ENCODE results near the gene ARL3.
A peak's percentile ranks its signal among the peaks of the same experiment; 100 is the strongest.
"Not testable (repeated sequence)": the region's sequence is repeated elsewhere in the genome, so short reads cannot be mapped to it uniquely, and the experiment has no call there.

ARL3 gene, protein sequence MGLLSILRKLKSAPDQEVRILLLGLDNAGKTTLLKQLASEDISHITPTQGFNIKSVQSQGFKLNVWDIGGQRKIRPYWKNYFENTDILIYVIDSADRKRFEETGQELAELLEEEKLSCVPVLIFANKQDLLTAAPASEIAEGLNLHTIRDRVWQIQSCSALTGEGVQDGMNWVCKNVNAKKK

DNA sequence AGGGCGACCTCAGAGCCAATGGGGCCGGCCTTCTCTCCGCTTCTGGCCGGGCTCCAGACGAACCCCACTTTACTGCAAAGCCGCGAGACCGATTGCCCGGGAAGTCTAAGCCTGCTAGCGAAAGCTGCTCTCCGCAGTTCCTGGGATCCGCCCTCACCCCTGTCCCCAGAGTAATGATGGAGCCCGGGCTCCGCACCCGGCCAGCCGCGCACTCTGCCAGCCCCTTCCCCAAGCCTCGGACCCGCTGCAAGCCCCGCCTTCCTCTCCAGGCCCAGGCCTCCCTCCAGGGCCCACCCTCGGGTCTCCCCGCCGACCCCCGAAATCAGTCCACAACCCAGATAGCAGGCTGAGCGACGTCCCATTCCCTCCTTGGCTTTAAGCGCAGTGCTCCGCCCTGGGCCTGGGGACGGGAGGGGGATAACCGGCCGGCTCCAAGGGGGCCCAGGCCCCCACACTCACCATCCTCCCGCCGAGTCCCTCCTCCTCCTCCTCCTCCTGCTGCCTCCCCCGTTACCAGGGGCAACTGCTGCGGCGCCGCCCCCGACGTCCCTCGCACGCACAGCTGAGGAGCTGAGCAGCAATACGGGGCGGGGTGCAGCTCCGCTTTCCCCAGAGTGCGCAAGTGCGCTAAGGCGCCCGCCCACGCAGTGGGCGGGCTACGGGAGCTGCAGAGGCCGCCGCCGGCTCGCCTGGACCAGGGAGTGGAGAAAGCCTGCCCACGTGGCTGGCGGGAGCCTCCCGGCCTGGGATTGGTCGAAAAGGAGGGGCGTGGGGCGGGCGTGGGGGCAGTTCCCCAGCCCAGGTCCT is at the start of gene ARL3:
Gene ARL3 (minus strand): TSS at position 584 of the 807 bp plus-strand sequence. CDS start 122 bp downstream, at position 462.
- DNase-seq, result peak; percentile 97 to 98

DNA sequence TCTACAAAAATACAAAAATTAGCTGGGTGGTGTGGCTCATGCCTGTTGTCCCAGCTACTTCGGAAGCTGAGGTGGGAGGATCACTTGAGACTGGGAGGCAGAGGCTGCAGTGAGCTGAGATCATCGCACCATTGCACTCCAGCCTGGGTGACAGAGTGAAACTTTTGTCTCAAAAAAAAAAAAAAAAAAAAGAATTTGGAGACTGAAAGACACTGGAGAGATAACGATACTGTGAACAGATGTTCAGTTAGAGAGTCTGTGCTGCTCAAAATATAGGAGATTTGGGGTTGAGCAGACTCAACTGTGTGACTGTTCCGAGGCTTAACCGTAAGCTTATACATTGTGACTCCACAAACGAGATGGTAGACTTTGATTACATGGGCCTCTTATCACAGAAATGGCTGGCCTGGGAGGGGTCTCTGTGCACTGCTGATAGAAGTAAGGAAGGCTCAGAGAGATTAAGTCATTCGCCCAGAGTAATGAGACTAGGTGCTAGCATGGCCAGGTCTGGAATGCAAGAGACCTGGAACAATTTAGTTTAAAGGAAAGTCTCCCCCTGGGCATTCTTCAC is 48.9 kb upstream of the ARL3 start:
- no peak for DNase-seq

DNA sequence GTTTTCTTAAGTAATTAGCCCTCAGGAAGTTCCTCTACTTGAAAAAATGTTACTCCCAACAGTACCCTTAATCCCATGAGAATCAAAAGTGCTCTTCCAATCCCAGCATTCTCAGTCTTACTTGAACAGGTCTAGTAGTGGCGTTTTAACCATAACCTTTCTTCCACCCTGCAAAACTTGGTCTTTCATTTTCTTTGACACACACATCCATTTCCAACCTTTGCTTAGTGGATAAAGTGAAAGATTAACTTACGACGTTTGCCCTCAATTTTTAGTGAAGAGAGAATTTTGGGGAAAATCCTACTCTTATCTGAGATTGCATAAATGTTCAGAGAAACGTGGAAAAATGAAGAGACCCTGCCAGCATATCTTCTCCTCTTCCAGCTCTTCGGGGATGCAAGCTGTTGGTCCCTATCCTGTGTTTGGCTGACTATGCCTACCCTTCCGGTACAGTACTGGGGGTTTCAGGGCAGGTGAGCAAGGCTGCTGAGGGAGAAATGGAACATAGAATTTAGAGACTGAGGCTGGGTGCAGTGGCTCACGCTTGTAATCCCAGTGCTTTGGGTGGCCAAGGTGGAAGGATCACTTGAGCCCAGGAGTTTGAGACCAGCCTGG is 48.3 kb upstream of the ARL3 start:
- DNase-seq, result no peak

DNA sequence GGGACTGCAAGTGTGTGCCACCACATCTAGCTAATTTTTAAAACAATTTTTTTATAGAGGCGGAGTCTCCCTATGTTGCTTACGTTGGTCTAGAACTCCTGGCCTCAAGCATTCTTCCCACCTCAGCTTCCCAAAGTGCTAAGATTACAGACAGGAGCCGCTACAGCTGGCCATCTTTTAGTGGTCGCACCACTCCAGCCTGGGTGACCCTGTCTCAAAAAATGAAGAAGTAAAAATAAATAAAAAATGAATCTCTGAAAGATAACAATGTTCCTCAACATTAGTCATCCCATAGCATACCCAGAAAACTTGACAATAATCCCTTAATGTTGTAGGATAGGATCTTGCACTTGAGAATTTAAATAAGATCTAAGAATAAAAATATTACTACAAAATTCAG is 47.8 kb upstream of the ARL3 start:
- no peak for DNase-seq

DNA sequence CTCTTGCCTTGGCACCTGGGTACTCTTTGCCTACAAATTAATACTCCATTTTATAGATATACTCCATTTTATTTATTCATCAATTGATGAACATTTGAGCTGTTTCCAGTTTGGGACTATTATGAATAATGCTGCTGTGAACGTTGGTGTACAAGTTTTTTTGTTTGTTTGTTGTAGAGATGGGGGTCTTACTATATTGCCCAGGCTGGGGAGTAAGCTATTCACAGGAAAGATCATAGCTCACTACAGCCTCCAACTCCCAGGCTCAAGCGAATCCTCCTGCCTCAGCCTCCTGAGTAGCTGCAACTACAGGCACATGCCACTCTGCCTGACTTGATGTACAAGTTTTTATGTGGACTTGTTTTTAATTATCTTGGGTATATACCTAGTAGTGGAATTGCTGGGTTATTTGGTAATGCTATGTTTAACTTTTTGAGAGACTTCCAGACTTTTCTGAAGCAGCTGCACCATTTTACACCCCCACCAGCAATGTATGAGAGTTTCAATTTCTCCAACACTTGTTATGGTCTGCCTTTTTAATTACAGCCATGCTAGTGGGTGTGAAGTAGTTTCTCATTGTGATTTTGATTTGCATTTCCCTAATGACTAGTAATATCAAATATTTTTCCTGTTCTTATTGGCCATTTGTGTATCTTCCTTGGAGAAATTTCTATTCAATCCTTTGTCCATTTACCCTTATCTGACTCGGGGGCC is 45.5 kb upstream of the ARL3 start:
- DNase-seq, result no peak

DNA sequence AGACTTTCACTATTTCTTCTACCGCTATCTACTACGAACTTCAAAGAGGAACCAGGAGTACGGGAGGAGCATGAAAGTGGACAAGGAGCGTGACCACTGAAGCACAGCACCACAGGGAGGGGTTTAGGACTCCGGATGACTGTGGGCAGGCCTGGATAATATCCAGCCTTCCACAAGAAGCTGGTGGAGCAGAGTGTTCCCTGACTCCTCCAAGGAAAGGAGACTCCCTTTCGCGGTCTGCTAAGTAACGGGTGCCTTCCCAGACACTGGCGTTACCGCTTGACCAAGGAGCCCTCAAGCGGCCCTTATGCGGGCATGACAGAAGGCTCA is 44.7 kb upstream of the ARL3 start:
- DNase-seq, result not testable (repeated sequence)

DNA sequence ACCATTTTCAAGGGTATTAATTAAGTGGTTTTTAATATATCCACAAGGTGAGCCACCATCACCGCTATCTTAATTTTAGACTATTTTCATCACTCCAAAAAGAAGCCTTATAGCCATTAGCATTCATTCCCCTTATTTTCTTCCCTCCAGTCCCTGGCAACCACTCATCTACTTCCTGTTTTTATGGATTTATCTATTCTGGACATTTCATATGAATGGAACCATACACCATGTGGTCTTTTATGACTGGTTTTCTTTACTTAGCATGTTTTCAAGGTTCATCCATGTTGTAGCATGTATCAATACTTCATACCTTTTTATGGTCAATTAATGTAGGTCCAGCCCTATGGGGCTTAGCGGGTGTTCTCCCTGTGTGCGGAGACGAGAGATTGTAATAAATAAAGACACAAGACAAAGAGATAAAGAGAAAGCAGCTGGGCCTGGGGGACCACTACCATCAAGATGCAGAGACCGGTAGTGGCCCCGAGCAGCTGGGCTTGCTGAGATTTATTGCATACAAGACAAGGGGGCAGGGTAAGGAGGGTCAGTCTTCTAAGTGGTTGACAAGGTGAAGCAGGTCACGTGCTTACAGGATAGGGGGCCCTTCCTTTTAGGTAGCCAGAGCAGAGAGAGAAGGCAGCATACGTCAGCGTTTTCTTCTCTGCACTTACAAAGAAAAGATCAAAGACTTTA is 44.2 kb upstream of the ARL3 start:
- no peak for DNase-seq

DNA sequence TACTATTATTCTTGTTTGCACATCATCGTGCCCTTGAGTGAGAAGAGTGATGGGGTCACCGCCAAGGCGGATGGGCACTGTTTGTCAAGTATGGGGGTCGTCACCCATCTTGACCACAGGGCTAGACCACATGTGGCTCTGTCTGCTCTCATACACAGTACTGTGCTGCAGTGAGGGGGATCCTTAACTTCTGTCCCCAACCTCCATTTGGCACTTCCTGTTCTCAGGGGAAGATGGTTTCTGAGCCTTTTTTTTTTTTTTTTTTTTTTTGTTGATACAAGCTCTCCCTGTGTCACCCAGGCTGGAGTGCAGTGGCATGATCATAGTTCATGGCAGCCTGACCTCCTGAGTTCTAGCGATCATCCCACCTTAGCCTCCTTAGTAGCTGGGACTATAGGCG is 43.1 kb upstream of the ARL3 start:
- no peak for DNase-seq

DNA sequence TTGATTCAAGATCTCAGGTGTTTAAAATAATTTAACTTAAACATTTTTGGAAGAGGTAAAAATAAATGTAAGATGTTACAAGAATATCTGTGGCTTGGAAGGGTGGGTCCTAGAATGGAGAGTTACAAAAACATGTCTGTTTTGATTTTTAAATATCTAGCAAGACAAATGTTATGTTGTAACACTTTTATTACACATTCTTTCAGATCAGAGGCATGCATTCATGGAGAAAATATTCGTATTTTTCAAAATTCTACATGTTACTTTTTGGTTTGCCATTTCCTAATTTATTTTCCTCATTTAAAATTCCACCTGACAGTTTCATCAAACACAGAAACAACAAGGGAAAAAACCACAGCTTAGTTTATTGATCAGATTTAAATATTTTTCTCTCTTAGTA is 39.5 kb upstream of the ARL3 start:
- DNase-seq, result no peak

DNA sequence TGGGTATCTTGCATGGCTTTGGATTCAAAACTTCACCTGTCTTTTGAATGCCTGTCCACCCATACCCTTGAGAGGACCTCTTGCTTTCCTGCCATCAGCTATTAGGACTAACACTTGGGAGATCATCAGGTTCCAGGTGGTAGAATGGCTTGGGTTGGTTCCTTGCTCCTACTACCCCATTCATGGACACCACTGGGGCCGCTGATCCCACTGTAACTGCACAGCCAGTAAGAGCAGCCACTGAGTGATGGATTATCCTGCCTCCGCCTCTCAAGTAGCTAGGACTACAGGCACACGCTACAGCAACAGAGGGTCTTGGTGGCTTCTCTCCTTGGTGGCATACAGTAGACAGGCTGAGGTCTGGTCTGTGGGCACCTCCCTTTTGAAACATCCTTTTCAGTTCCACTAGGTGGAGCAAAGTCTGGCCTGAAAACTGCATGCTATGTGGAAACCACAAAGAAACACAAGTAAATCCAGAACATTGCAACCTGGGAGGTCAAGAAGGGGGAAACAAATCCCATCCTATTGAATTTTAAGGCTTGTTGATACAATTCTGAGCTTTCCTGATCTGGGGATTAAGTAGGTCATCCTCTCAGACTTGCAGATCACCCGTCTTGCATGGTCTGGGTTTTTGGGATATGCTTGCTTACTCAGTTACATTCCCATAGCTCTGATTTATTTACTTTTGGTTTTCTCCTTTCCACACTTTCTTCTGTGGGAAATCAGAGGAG is 38.9 kb upstream of the ARL3 start:
- DNase-seq, result no peak

DNA sequence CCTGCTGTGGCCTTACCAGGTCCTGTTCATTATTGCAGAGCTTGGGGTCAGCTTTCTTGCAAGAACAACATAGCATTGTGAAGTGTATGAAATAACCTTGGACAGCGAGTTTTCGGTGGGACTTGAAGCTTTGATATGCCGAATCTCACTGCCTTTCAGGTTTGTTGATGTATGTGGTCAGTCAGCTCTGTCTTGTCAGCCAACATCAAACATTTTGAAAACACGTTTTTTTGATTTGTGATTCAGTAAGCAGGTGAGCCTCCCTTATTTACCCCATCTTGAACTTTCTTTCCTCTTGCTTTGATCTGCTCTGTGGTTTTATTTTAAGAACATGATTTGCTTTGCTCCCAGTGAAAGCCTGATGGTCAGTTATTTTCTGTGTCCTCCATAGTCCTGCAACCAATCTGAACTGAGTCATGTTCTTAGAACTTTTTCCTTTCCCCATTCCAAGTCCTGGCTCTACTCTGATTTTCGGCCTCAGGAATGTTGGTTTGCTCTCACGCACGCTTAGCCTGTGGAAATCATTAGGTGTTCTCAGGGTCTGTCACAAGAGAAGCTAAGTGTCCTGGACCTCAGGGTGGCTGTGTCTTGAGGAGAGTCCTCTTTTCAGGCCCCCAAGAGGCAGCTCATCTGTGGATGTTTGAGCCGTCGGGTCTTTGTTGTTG is 38.2 kb upstream of the ARL3 start:
- DNase-seq, result no peak

DNA sequence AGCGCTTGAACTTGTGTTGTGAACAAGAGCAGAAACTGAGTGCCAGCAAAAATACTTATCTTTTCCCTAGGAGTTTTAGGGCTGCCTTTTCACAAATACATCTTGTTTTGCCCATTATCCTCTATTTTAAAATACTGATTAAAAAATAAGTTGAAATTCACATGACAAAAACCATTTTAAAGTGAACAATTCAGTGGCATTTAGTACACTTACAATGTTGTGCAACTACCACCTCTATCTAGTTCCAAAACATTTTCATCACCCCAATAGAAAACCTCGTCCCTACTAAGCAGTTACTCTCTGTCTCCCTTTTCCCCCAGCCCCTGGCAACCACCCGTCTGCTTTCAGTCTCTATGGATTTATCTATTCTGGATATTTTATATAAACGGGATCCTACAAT is 31.0 kb upstream of the ARL3 start:
- no peak for DNase-seq

DNA sequence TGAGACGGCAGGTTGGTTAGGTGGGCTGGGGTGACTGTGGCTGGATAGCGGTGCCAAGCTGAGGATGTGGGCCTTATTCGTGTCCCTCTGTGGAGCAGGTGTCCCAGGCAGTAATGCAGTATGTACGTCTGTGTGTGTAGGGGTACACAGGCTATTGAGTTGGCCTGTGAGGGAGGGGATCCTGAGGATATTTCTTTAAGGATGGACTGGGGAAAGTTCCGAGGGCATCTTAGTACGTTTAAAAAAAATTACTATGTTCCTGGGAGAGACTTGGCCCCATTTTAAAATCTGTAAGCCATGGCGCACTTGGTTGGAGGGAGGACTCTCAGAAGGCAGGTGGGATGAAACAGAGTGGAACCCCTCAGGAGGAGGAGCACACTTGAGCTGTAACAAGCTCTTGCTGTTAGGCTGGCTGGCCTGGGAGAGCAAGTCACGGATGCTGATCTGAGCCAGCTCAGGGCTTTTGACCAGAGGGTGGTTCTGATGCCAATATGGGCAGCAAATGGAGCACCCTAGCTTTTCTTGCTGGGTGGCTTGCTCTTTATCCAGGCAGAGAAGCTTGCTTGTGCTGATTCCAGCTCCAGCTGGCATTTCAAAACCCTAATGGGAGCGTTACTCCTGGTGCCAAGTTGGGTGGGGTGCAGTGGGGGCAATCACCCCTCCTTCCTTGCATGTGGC is 30.3 kb upstream of the ARL3 start:
- no peak for DNase-seq

DNA sequence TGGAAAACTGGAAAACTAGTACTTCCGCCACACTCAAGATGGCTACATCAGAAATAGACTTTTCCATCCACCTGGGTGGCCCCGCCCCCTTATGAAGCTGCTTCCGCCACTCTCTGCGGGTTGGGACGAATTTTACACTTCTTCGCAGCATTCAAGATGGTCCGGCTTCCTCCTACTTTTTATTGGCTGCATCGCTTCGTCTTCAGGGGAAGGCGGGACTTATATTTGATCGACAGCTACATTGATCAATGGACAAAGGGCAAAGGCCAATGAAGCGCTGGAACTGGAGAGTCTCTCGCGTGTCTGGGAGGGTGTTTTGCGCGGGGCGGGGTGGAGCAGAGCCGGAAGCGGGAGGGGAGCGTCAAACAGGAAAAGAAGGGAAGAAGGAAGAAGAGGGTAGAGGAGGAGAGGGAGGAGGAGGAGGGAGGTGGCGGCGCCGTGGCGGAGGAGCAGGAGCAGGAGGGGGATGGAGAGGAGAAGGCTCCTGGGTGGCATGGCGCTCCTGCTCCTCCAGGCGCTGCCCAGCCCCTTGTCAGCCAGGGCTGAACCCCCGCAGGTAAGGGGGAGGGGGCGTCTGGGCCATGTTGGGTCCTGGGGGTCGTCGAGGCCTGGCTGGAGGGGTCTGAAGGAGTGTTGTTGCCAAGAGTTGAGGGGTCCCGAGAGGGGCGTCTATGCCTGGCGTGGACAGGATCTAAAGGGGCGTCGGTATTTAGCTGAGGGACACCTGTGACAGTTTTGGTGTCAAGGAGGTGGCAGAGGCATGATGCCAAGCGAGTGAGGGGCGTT is 29.6 kb upstream of the ARL3 start, which contains the start of gene WBP1L:
Gene WBP1L (plus strand): TSS at position 361 of the 786 bp plus-strand sequence. CDS start 106 bp downstream, at position 467.
- peak; percentile 96 to 100 for DNase-seq

DNA sequence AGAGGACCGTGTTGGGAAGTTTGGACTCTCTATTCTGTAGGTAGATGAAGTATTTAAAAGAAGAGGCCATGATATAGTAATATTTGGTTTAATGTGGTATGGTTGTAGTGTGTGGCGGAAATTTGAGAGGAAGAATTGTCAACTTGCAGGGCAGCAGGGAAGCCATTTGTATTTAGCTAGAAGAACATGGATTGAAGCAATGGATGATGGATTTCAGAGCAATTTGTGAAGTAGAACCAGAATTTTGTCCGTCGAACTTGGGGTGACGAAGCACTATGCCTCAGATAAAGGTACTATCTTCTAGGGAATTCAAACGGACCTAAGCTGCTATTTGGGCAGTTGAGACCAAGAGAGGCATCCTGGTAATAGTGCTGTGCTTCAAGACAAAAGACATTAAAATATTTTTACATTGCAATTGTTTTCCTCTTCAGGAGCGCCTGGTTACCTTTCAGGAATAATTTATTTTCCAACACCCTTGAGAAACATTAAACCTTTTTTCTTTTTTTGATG is 28.9 kb upstream of the ARL3 start:
- DNase-seq, result no peak

DNA sequence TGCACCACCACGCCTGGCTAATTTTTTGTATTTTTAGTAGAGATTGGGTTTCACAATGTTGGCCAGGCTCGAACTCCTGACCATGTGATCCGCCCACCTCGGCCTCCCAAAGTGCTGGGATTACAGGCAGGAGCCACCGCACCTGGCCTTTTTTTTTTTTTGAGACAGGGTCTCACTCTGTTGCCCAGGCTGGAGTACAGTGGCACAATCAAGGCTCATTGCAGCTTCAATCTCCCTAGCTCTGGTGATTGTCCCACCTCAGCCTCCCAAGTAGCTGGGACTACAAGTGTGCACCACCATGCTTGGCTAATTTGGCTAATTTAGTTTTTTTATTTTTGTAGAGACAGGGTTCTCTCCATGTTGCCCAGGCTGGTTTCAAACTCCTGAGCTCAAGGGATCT is 28.1 kb upstream of the ARL3 start:
- not testable (repeated sequence) for DNase-seq

DNA sequence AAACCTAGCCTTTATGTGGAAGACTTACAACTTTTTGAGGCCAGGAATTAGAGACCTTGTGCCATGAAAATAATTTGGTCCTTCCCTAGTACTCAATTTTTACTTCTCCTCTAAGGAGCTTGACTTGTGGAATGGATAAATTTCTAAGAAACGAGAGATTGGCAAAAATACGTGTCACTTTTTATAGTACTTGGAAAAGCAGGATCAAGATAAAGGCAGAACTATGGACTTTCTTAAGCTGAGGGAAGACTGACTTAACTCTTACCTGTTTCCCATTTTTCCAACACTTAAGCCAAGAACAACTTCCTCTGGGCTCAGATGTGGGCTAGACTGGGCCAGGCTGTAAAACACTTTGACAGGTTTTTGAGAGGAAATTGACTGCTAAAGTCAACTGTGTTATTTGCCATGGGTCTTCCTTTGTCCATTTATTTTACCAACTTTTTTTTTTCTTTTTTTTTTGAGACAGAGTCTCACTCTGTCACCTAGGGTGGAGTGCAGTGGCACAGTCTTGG is 27.6 kb upstream of the ARL3 start:
- DNase-seq, result no peak

DNA sequence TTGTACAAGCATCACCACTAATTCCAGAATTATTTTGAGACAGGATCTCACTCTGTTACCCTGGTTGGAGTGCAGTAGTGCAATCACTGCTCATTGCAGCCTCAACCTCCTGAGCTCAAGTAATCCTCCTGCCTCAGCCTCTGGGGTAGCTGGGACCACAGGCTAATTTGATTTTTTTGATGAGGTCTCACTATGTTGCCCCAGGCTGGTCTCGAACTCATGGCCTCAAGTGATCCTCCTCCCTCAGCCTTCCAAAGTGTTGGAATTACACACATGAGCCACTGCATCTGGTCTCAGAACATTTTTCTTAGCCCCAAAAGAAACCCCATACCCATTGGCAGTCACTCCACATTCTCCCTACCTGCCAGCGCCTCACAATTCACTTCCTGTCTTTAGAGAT is 26.0 kb upstream of the ARL3 start:
- DNase-seq, result no peak

DNA sequence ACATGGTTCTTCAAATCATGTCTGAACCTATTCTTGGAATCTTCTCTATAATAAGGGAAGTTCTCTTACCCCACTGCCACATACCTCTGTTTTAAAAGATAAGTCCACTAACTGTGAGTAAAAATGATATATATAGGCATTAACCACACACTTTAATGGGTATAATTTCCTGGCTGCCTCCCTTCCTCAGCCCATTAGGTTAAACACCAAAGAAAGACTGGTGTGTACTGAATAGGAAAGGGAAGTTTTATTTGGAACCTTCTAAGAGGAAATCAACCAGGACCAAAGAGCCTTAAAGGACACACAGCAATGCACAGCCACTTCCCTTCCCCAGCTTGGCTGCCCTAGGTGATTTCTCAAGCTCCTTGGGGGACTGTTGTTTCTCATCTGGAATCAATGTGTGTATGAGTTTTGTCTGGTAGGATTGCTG is 24.5 kb upstream of the ARL3 start:
- no peak for DNase-seq
